Panc1 (cell line): Measurements from ENCODE around the gene HTR1E. TPM values are rescaled to one million over a fixed set of nuclear protein-coding genes. Genes with fewer than 3 reads are reported as not detected.

ENCODE experiments used
- ATAC-seq: fragments of 200-7000 bp; cut with Tn5 transposase; 2 replicates; pipeline ENCODE4 v1.9.1; 2020; ENCODE audit warnings: mild to moderate bottlenecking, moderate library complexity
- BruUV-seq: library from RNA; stranded (reverse); fragments of 400-500 nt; replicated peaks from 2 replicates; lab custom pipeline; 2021; lab: Mats Ljungman, UMichigan
- CTCF ChIA-PET: fragments of 300-600 bp; sonication (Branson Sonifier 250); formaldehyde crosslinking; loops from one replicate; lab custom pipeline; 2022; ENCODE audit warnings: antibody characterized with exemption; lab: Charles Lee
- POLR2A ChIA-PET: fragments of 300-600 bp; sonication (Branson Sonifier 250); formaldehyde crosslinking; loops from one replicate; lab custom pipeline; 2022; ENCODE audit warnings: antibody characterized with exemption; lab: Charles Lee
- DNase-seq: peaks from one replicate; pipeline ENCODE4 v3.0.0-alpha.2; 2010; ENCODE audit warnings: low read depth, low spot score
- H3K27ac ChIP-seq: 2 replicates; pipeline ENCODE4 v1.5.1; 2011; ENCODE audit warnings: mild to moderate bottlenecking, low read length, inconsistent platforms
- H3K27me3 ChIP-seq: fragments of 200-500 bp; sonication (Bioruptor generic); 2 replicates; pipeline ENCODE4 v1.6.0; 2014; ENCODE audit warnings: low read length, inconsistent platforms; ENCODE audit not compliant: control insufficient read depth, insufficient read depth
- H3K36me3 ChIP-seq: fragments of 200-500 bp; sonication (Bioruptor generic); 2 replicates; pipeline ENCODE4 v1.5.1; 2014; ENCODE audit warnings: inconsistent platforms, mild to moderate bottlenecking, low read length, moderate library complexity; ENCODE audit not compliant: control insufficient read depth, insufficient read depth
- H3K4me1 ChIP-seq: 2 replicates; pipeline ENCODE4 v1.5.1; 2011; ENCODE audit warnings: inconsistent platforms, mild to moderate bottlenecking, low read length, moderate library complexity; ENCODE audit not compliant: control insufficient read depth, insufficient read depth
- H3K4me3 ChIP-seq, 2 experiments: 2 replicates each; pipeline ENCODE4 v1.5.1; 2011 to 2012; ENCODE audit warnings: low read depth in 2 of 2, low read length in 2 of 2, mild to moderate bottlenecking in 2 of 2, inconsistent platforms in 1 of 2, moderate library complexity in 1 of 2
- H3K9me3 ChIP-seq: fragments of 200-500 bp; sonication (Bioruptor generic); 2 replicates; pipeline ENCODE4 v1.5.1; 2014; ENCODE audit warnings: low read depth, mild to moderate bottlenecking, inconsistent platforms, low read length, moderate library complexity; ENCODE audit not compliant: control insufficient read depth, insufficient read depth
- CTCF ChIP-seq: fragments of 450-650 bp; IDR thresholded peaks from 2 replicates; pipeline ENCODE4 v1.5.1; 2017; ENCODE audit warnings: mild to moderate bottlenecking
- POLR2AphosphoS5 ChIP-seq: IDR thresholded peaks from 2 replicates; pipeline ENCODE4 v1.6.1; 2012; ENCODE audit warnings: mild to moderate bottlenecking, low read depth, low read length, moderate library complexity
- REST ChIP-seq, 2 experiments: IDR thresholded peaks; 2 replicates each; pipeline ENCODE4 v1.6.1; 2011 to 2012; ENCODE audit warnings: low read depth in 2 of 2, control low read depth in 1 of 2, low read length in 1 of 2, mild to moderate bottlenecking in 1 of 2, moderate library complexity in 1 of 2; ENCODE audit not compliant: insufficient read depth in 1 of 2
- SIN3A ChIP-seq: IDR thresholded peaks from 2 replicates; pipeline ENCODE4 v1.6.1; 2012; ENCODE audit warnings: low read depth, mild to moderate bottlenecking, low read length, moderate library complexity, borderline replicate concordance; ENCODE audit not compliant: insufficient read depth
- TCF7L2 ChIP-seq: IDR thresholded peaks from 2 replicates; pipeline ENCODE4 v1.6.1; 2011; ENCODE audit warnings: mild to moderate bottlenecking, low read depth, low read length, inconsistent platforms
- in situ Hi-C: cut with HindIII; loops from 2 replicates; pipeline ENCODE4 v1.10.0; 2016; ENCODE audit warnings: low sequenced_read_pairs, low pct_unique_long_range_greater_than_20kb
- intact Hi-C: fragments of 100-400 bp; cut with micrococcal nuclease; formaldehyde crosslinking; loops from one replicate; pipeline ENCODE4 v1.10.0; 2022; ENCODE audit not compliant: unreplicated experiment
- total RNA-seq: library from RNA; stranded (reverse); gene quantifications from one replicate; pipeline ENCODE4 v1.2.1, GENCODE V29; 2021; ENCODE audit not compliant: unreplicated experiment

HTR1E gene
- total RNA-seq, 1 experiment from 2014 or later = not detected

- Histone ChIP-seq H3K9me3 (no peaks in the 10 kb centered on the region), H3K4me1 (no peaks in the 10 kb centered on the region), H3K27me3 (no peaks in the 10 kb centered on the region), H3K36me3 (no peaks in the 10 kb centered on the region), H3K27ac (no peak overlapping the region), H3K4me3 (no peak overlapping the region)
- CTCF ChIA-PET = no interaction called here
- TF ChIP-seq TCF7L2 = no peak
- no peak for TF ChIP-seq CTCF
- TF ChIP-seq REST (IDR thresholded peaks at IDR 0.05; ENCODE audit: insufficient read depth in 1 of 2, low read depth in 2 of 2, low read length in 1 of 2) = no peak
- no peak for TF ChIP-seq SIN3A
- TF ChIP-seq POLR2AphosphoS5 = no peak
- POLR2A ChIA-PET = no interaction called here
- in situ Hi-C loops (no loop called here), intact Hi-C loops (no loop called here)
- DNase-seq (no peak), ATAC-seq (no peak)
- BruUV-seq = no TSS peak
These were observed 74.7 kb downstream of the HTR1E start for GRCh38 chr6:87012035-87012434.

GRCh38 chr6:87012743-87013142 lies 75.4 kb downstream of the HTR1E start:
- ATAC-seq = no peak
- ChIA-PET CTCF (no interaction called here), POLR2A (no interaction called here)
- no peak overlapping the region for H3K27ac ChIP-seq
- no peaks in the 10 kb centered on the region for H3K27me3 ChIP-seq
- in situ Hi-C loops = no loop called here
- DNase-seq = no peak
- no peaks in the 10 kb centered on the region for H3K4me1 ChIP-seq
- no TSS peak for BruUV-seq
- H3K4me3 ChIP-seq = no peak overlapping the region
- intact Hi-C loops = no loop called here
- no peaks in the 10 kb centered on the region for H3K36me3 ChIP-seq
- no peaks in the 10 kb centered on the region for H3K9me3 ChIP-seq
- no peak for TF ChIP-seq POLR2AphosphoS5
- TF ChIP-seq CTCF = no peak
- no peak for TF ChIP-seq TCF7L2
- TF ChIP-seq REST (IDR thresholded peaks at IDR 0.05; ENCODE audit: insufficient read depth in 1 of 2, low read depth in 2 of 2, low read length in 1 of 2) = no peak
- no peak for TF ChIP-seq SIN3A
